ENCODE data around the gene CLCN7.
"Not testable (repeated sequence)": the region's sequence is repeated elsewhere in the genome, so short reads cannot be mapped to it uniquely, and the experiment has no call there.

GRCh38 chr16:1469141-1469540 is 5.7 kb downstream of the CLCN7 start:
- TF ChIP-seq, protein P1, sequence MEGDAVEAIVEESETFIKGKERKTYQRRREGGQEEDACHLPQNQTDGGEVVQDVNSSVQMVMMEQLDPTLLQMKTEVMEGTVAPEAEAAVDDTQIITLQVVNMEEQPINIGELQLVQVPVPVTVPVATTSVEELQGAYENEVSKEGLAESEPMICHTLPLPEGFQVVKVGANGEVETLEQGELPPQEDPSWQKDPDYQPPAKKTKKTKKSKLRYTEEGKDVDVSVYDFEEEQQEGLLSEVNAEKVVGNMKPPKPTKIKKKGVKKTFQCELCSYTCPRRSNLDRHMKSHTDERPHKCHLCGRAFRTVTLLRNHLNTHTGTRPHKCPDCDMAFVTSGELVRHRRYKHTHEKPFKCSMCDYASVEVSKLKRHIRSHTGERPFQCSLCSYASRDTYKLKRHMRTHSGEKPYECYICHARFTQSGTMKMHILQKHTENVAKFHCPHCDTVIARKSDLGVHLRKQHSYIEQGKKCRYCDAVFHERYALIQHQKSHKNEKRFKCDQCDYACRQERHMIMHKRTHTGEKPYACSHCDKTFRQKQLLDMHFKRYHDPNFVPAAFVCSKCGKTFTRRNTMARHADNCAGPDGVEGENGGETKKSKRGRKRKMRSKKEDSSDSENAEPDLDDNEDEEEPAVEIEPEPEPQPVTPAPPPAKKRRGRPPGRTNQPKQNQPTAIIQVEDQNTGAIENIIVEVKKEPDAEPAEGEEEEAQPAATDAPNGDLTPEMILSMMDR (IDR thresholded peaks at IDR 0.05) = not testable (repeated sequence)
- not testable (repeated sequence) for TF ChIP-seq POLR2A (IDR thresholded peaks at IDR 0.05)

All from thyroid gland (tissue), 4 donors.